HepG2 (cell line): ENCODE results near the gene REPIN1. TPM values are rescaled to one million over a fixed set of nuclear protein-coding genes. Genes with fewer than 3 reads are reported as not detected.
A peak's percentile ranks its signal among the peaks of the same experiment; 100 is the strongest.

Experiments used
- CENPX ChIP-seq: sonication (generic); formaldehyde crosslinking; IDR thresholded peaks from 2 replicates; pipeline ENCODE4 v1.9.0; 2021; ENCODE audit warnings: mild to moderate bottlenecking, missing genetic modification reagents, moderate library complexity
- EEA1 ChIP-seq: sonication (generic); formaldehyde crosslinking; IDR thresholded peaks from 2 replicates; pipeline ENCODE4 v1.5.1; 2020; ENCODE audit warnings: mild to moderate bottlenecking, missing genetic modification reagents, borderline replicate concordance
- POLR2G ChIP-seq: fragments of 200-400 bp; formaldehyde crosslinking; IDR thresholded peaks from 2 replicates; pipeline ENCODE4 v1.6.1; 2018; ENCODE audit warnings: mild to moderate bottlenecking, low read depth, low read length, moderate library complexity
- RBFOX2 ChIP-seq: fragments of 200-400 bp; formaldehyde crosslinking; IDR thresholded peaks from 2 replicates; pipeline ENCODE4 v1.6.1; 2017; ENCODE audit warnings: low read depth, mild to moderate bottlenecking, low read length
- RXRA ChIP-seq: sonication (generic); formaldehyde crosslinking; IDR thresholded peaks from 2 replicates; pipeline ENCODE4 v1.5.1; 2020; ENCODE audit warnings: missing genetic modification reagents
- SIN3B ChIP-seq: fragments of 150-350 bp; IDR thresholded peaks from 2 replicates; pipeline ENCODE4 v1.6.1; 2014; ENCODE audit warnings: low read length
- TBP ChIP-seq: sonication (generic); formaldehyde crosslinking; IDR thresholded peaks from 2 replicates; pipeline ENCODE4 v1.5.0; 2020; ENCODE audit warnings: missing genetic modification reagents
- ZFP1 ChIP-seq: IDR thresholded peaks from 2 replicates; pipeline ENCODE4 v1.6.1; 2016
- ZNF17 ChIP-seq: sonication (generic); formaldehyde crosslinking; IDR thresholded peaks from 2 replicates; pipeline ENCODE4 v1.5.0; 2020; ENCODE audit warnings: mild to moderate bottlenecking, missing genetic modification reagents
- ZNF235 ChIP-seq: sonication (generic); formaldehyde crosslinking; IDR thresholded peaks from 2 replicates; pipeline ENCODE4 v1.8.1; 2023; ENCODE audit warnings: mild to moderate bottlenecking, missing genetic modification reagents, borderline replicate concordance
- ZNF546 ChIP-seq: sonication (generic); formaldehyde crosslinking; conservative IDR thresholded peaks from 2 replicates; pipeline ENCODE4 v1.8.1; 2023; ENCODE audit warnings: mild to moderate bottlenecking, missing genetic modification reagents
- ZNF75D ChIP-seq: sonication (generic); formaldehyde crosslinking; IDR thresholded peaks from 2 replicates; pipeline ENCODE4 v1.8.1; 2023; ENCODE audit warnings: missing genetic modification reagents, mild to moderate bottlenecking, borderline replicate concordance
- ZSCAN9 ChIP-seq: IDR thresholded peaks from 2 replicates; pipeline ENCODE4 v1.6.1; 2016; ENCODE audit warnings: borderline replicate concordance
- polyA plus RNA-seq, 8 experiments: library from polyadenylated mRNA; depleted of rRNA in 3 of 8; stranded (reverse) in 7 of 8; unstranded in 1 of 8; fragments of >200 nt; fragmentation: Illumina TruSeq in 4 of 8; extraction: Trizol in 4 of 8; gene quantifications; 2 replicates each; pipeline versions ENCODE4 v1.2.1 to v1.2.3, GENCODE V29; 2011 to 2016; ENCODE audit warnings: low read depth in 4 of 8, missing spikeins in 1 of 8, mixed read lengths in 1 of 8; ENCODE audit not compliant: insufficient read depth in 1 of 8
- total RNA-seq, 5 experiments: library from RNA; depleted of rRNA; stranded (reverse); fragments of >200 nt; fragmentation: Illumina TruSeq; extraction: Trizol; gene quantifications; 2 replicates each; pipeline ENCODE4 v1.2.3, GENCODE V29; 2016; ENCODE audit warnings: low read depth in 1 of 5
- TF ChIP-seq, protein P1 (sequence below): sonication (generic); formaldehyde crosslinking; IDR thresholded peaks from 2 replicates; pipeline ENCODE4 v1.8.0; 2022; ENCODE audit warnings: low read depth, missing genetic modification reagents
- TF ChIP-seq, protein P2 (sequence below): IDR thresholded peaks from 2 replicates; pipeline ENCODE4 v1.6.1; 2016; ENCODE audit warnings: missing compliant biosample characterization, missing genetic modification reagents, borderline replicate concordance
- TF ChIP-seq, protein P3 (sequence below): IDR thresholded peaks from 2 replicates; pipeline ENCODE4 v1.6.1; 2016
- TF ChIP-seq, protein P4 (sequence below): sonication (generic); formaldehyde crosslinking; IDR thresholded peaks from 2 replicates; pipeline ENCODE4 v1.8.1; 2023; ENCODE audit warnings: mild to moderate bottlenecking, missing genetic modification reagents
- TF ChIP-seq, protein P5 (sequence below): fragments of 450-650 bp; IDR thresholded peaks from 2 replicates; pipeline ENCODE4 v1.6.1; 2017; ENCODE audit warnings: mild to moderate bottlenecking

REPIN1 gene
- total and polyA plus RNA-seq, 2 of the 13 experiments (the other 11 are each of a cell fraction or from before 2014, with no cell fraction given) = 69.9 to 108 TPM

DNA sequence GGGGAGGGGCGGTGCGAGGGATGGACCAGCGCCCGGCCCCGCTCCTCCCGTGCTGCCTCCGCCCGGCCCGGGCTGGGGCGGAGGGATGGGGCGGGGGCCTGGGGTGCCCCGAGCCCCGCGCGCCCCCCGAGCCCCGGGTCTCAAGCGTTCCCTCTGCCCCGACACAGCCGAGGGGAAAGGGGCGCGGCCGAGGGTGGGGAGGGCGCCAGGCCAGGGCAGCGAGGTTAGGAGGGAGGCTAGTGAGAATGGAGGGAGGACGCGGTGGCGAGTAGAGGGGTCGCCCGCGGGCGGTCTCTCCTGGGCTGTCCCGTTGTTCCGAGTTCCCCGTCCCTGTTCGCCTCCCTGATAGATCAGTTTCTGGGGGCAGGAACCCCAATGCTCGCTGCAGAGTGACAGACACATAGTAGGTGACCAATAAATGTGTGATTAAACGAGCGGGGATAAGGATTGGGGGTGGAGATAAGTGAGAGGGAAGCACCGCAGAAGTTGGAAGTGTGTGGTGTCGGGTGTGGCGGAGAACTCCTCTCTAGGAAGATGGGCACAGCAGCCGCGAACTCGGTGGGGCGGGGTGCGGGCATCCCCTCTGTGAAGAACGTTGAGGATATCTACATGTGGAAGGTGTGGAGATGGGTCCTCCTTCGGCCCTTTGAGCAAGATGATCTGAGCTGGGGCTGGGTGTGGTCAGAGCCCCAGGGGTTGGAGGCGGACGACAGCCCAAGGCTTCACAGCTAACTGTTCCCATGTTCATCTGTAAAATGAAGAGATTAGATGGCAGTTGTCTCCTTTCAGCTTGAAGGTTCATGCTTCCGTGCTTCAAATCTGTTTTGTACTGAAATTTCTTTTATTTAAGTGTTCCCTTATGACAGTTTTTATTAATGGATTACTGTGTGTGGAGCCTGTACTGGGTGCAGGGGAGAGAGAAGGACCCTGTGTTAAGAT is 11.1 kb downstream of the REPIN1 start (continued):
- TF ChIP-seq, protein P1, sequence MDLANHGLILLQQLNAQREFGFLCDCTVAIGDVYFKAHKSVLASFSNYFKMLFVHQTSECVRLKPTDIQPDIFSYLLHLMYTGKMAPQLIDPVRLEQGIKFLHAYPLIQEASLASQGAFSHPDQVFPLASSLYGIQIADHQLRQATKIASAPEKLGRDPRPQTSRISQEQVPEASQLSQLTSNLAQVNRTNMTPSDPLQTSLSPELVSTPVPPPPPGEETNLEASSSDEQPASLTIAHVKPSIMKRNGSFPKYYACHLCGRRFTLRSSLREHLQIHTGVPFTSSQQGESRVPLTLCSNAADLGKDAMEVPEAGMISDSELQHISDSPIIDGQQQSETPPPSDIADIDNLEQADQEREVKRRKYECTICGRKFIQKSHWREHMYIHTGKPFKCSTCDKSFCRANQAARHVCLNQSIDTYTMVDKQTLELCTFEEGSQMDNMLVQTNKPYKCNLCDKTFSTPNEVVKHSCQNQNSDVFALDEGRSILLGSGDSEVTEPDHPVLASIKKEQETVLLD (CRISPR knock-in tag) = no peak
- TF ChIP-seq ZNF75D (CRISPR knock-in tag) = no peak
- TF ChIP-seq, protein P2, sequence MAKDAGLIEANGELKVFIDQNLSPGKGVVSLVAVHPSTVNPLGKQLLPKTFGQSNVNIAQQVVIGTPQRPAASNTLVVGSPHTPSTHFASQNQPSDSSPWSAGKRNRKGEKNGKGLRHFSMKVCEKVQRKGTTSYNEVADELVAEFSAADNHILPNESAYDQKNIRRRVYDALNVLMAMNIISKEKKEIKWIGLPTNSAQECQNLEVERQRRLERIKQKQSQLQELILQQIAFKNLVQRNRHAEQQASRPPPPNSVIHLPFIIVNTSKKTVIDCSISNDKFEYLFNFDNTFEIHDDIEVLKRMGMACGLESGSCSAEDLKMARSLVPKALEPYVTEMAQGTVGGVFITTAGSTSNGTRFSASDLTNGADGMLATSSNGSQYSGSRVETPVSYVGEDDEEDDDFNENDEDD (CRISPR knock-in tag) = no peak
- TF ChIP-seq ZFP1 (CRISPR knock-in tag) = no peak
- TF ChIP-seq, protein P3, sequence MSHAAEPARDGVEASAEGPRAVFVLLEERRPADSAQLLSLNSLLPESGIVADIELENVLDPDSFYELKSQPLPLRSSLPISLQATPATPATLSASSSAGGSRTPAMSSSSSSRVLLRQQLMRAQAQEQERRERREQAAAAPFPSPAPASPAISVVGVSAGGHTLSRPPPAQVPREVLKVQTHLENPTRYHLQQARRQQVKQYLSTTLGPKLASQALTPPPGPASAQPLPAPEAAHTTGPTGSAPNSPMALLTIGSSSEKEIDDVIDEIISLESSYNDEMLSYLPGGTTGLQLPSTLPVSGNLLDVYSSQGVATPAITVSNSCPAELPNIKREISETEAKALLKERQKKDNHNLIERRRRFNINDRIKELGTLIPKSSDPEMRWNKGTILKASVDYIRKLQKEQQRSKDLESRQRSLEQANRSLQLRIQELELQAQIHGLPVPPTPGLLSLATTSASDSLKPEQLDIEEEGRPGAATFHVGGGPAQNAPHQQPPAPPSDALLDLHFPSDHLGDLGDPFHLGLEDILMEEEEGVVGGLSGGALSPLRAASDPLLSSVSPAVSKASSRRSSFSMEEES (CRISPR knock-in tag) = no peak; the same call in 1 of the 2 replicates
- TF ChIP-seq RXRA = 0 out of 2 replicates have a peak, but pooled peaks have one; percentile 0
- 0 out of 2 replicates have a peak, but pooled peaks have one; percentile 10 for TF ChIP-seq ZNF235
- TF ChIP-seq RBFOX2 = peak; percentile 69
- no peak for TF ChIP-seq ZNF17 (CRISPR knock-in tag)
- 0 out of 2 replicates have a peak, but pooled peaks have one; percentile 20 for TF ChIP-seq ZNF546 (CRISPR knock-in tag)
- TF ChIP-seq, protein P4, sequence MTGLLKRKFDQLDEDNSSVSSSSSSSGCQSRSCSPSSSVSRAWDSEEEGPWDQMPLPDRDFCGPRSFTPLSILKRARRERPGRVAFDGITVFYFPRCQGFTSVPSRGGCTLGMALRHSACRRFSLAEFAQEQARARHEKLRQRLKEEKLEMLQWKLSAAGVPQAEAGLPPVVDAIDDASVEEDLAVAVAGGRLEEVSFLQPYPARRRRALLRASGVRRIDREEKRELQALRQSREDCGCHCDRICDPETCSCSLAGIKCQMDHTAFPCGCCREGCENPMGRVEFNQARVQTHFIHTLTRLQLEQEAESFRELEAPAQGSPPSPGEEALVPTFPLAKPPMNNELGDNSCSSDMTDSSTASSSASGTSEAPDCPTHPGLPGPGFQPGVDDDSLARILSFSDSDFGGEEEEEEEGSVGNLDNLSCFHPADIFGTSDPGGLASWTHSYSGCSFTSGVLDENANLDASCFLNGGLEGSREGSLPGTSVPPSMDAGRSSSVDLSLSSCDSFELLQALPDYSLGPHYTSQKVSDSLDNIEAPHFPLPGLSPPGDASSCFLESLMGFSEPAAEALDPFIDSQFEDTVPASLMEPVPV = peak; percentile 45; the same call in 1 of the 2 replicates
- 0 out of 2 replicates have a peak, but pooled peaks have one; percentile 3 for TF ChIP-seq ZSCAN9 (CRISPR knock-in tag)
- peak; percentile 30; the same call in 1 of the 2 replicates for TF ChIP-seq EEA1 (CRISPR knock-in tag)
- TF ChIP-seq POLR2G = 0 out of 2 replicates have a peak, but pooled peaks have one; percentile 12
- TF ChIP-seq, protein P5, sequence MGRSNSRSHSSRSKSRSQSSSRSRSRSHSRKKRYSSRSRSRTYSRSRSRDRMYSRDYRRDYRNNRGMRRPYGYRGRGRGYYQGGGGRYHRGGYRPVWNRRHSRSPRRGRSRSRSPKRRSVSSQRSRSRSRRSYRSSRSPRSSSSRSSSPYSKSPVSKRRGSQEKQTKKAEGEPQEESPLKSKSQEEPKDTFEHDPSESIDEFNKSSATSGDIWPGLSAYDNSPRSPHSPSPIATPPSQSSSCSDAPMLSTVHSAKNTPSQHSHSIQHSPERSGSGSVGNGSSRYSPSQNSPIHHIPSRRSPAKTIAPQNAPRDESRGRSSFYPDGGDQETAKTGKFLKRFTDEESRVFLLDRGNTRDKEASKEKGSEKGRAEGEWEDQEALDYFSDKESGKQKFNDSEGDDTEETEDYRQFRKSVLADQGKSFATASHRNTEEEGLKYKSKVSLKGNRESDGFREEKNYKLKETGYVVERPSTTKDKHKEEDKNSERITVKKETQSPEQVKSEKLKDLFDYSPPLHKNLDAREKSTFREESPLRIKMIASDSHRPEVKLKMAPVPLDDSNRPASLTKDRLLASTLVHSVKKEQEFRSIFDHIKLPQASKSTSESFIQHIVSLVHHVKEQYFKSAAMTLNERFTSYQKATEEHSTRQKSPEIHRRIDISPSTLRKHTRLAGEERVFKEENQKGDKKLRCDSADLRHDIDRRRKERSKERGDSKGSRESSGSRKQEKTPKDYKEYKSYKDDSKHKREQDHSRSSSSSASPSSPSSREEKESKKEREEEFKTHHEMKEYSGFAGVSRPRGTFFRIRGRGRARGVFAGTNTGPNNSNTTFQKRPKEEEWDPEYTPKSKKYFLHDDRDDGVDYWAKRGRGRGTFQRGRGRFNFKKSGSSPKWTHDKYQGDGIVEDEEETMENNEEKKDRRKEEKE = no peak
- TF ChIP-seq CENPX = no peak
- no peak for TF ChIP-seq SIN3B
- no peak for TF ChIP-seq TBP (CRISPR knock-in tag)
